Measurements from ENCODE around the gene BYSL.

DNA sequence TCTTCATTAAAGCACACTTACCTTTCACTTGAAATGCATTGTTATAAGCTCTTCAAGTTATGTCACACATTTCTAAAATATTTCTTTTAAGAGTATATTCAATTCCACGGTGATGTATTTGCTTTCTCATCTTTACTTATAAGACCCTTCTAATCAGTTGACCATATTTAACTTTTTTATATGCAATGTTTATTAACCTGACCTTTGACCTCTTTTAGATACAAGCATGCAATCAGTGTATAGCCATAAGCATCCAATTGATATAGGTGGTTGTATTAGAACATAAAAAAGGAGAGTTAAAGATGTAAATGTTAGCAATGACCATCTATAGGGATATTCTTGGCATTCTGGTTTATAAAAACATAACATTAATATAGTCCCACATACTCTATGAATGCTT lies 35.4 kb upstream of the BYSL start:
- TF ChIP-seq, protein P1, sequence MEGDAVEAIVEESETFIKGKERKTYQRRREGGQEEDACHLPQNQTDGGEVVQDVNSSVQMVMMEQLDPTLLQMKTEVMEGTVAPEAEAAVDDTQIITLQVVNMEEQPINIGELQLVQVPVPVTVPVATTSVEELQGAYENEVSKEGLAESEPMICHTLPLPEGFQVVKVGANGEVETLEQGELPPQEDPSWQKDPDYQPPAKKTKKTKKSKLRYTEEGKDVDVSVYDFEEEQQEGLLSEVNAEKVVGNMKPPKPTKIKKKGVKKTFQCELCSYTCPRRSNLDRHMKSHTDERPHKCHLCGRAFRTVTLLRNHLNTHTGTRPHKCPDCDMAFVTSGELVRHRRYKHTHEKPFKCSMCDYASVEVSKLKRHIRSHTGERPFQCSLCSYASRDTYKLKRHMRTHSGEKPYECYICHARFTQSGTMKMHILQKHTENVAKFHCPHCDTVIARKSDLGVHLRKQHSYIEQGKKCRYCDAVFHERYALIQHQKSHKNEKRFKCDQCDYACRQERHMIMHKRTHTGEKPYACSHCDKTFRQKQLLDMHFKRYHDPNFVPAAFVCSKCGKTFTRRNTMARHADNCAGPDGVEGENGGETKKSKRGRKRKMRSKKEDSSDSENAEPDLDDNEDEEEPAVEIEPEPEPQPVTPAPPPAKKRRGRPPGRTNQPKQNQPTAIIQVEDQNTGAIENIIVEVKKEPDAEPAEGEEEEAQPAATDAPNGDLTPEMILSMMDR (IDR thresholded peaks at IDR 0.05), result no peak
- TF ChIP-seq POLR2A (IDR thresholded peaks at IDR 0.05), result no peak
